GM18517 (cell line): ENCODE results near the gene PPP2R2D.

Source experiments
- ATAC-seq: cut with Tn5 transposase; IDR thresholded peaks from one replicate; pipeline ENCODE4 v1.9.1; 2021; ENCODE audit warnings: mild to moderate bottlenecking, moderate library complexity; ENCODE audit not compliant: unreplicated experiment

The PPP2R2D gene

GRCh38 chr10:131926253-131926652, 25.4 kb downstream of the PPP2R2D start:
- ATAC-seq, result no peak

GRCh38 chr10:131926743-131927595, 26.2 kb downstream of the PPP2R2D start:
- ATAC-seq, result no peak

- ATAC-seq, result peak; percentile 86
These were observed 27.7 kb downstream of the PPP2R2D start for GRCh38 chr10:131928248-131929095.

GRCh38 chr10:131929122-131929845, 28.5 kb downstream of the PPP2R2D start:
- no peak for ATAC-seq

- ATAC-seq, result no peak
These were observed 29.3 kb downstream of the PPP2R2D start for GRCh38 chr10:131930150-131930549.

GRCh38 chr10:131930586-131931330, 29.9 kb downstream of the PPP2R2D start:
- ATAC-seq, result no peak

- no peak for ATAC-seq
These were observed 31.2 kb downstream of the PPP2R2D start for GRCh38 chr10:131931981-131932380.

- no peak for ATAC-seq
These were observed 32.3 kb downstream of the PPP2R2D start for GRCh38 chr10:131933016-131933695.

- no peak for ATAC-seq
These were observed 32.9 kb downstream of the PPP2R2D start for GRCh38 chr10:131933696-131934086.

GRCh38 chr10:131934769-131935168, 34.0 kb downstream of the PPP2R2D start:
- no peak for ATAC-seq

GRCh38 chr10:131935260-131935659, 34.5 kb downstream of the PPP2R2D start:
- no peak for ATAC-seq

GRCh38 chr10:131936294-131936693, 35.5 kb downstream of the PPP2R2D start:
- ATAC-seq, result no peak

GRCh38 chr10:131936736-131937135, 35.9 kb downstream of the PPP2R2D start:
- no peak for ATAC-seq

- ATAC-seq, result no peak
These were observed 37.0 kb downstream of the PPP2R2D start for GRCh38 chr10:131937836-131938235.

GRCh38 chr10:131938681-131939080, 37.9 kb downstream of the PPP2R2D start:
- no peak for ATAC-seq

GRCh38 chr10:131942455-131942854, 41.6 kb downstream of the PPP2R2D start:
- ATAC-seq, result no peak

- no peak for ATAC-seq
These were observed 42.4 kb downstream of the PPP2R2D start for GRCh38 chr10:131943021-131943814.

- no peak for ATAC-seq
These were observed 43.6 kb downstream of the PPP2R2D start for GRCh38 chr10:131944412-131944811.
